ENCODE results near the gene RNF112. TPM values are rescaled to one million over a fixed set of nuclear protein-coding genes. Genes with fewer than 3 reads are reported as not detected.
"Not testable (repeated sequence)": the region's sequence is repeated elsewhere in the genome, so short reads cannot be mapped to it uniquely, and the experiment has no call there.

Gene RNF112
- total and polyA plus RNA-seq, 10 donors: 1.3 to 7.6 (median 2.5) TPM

DNA sequence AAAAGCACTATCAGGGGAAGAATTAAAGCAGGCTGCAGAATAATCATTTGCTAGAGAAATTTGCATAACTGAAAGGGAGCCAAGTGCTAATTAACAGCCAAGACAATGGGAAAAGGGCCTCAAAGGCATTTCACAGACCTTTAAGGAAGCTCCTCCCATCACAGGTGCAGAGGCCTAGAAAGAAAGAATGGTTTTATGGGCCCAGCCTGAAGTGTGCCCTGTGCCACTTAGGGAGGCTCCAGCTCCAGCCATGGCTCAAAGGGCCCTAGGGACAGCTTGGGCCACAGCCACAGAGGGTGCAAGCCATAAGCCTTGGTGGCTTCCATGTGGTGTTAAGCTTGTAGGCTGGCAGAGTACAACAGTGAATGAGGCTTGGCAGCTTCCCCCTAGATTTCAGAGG, 50.1 kb downstream of the RNF112 start:
- TF ChIP-seq POLR2A (IDR thresholded peaks at IDR 0.05) (no peak), POLR2AphosphoS5 (IDR thresholded peaks at IDR 0.05) (no peak)
- TF ChIP-seq, protein P1, sequence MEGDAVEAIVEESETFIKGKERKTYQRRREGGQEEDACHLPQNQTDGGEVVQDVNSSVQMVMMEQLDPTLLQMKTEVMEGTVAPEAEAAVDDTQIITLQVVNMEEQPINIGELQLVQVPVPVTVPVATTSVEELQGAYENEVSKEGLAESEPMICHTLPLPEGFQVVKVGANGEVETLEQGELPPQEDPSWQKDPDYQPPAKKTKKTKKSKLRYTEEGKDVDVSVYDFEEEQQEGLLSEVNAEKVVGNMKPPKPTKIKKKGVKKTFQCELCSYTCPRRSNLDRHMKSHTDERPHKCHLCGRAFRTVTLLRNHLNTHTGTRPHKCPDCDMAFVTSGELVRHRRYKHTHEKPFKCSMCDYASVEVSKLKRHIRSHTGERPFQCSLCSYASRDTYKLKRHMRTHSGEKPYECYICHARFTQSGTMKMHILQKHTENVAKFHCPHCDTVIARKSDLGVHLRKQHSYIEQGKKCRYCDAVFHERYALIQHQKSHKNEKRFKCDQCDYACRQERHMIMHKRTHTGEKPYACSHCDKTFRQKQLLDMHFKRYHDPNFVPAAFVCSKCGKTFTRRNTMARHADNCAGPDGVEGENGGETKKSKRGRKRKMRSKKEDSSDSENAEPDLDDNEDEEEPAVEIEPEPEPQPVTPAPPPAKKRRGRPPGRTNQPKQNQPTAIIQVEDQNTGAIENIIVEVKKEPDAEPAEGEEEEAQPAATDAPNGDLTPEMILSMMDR (IDR thresholded peaks at IDR 0.05 in 8 of 11, conservative IDR thresholded peaks at IDR 0.05 in 3 of 11): no peak
- intact Hi-C loops (cut with DNase I; ENCODE audit: low total_unique reads): no loop called here

DNA sequence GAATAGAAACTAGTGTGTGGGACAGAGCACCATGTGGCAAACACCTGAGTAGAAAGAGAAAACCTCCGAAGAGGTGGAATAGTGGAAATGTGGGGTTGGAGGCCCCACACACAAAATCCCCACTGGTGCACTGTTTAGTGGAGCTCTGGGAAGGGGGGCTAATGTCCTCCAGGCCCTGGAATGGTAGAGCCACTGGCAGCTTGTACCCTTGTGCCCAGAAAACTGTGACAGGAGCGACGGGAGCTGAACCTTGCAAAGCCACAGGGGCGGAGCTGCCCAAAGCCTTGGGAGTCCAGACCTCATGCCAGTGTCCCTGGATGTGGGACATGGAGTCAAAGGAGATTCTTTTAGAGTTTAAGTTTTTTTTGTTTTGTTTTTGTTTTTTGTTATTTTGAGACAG, 50.6 kb downstream of the RNF112 start:
- 95 to 99% (median 97%) methylated on average over 4 of the region's 4 CpGs for WGBS, 5 donors
- intact Hi-C loops (cut with DNase I; ENCODE audit: low total_unique reads): no loop called here
- TF ChIP-seq, protein P1 (IDR thresholded peaks at IDR 0.05 in 8 of 11, conservative IDR thresholded peaks at IDR 0.05 in 3 of 11): no peak
- no peak for TF ChIP-seq POLR2A (IDR thresholded peaks at IDR 0.05)
- TF ChIP-seq POLR2AphosphoS5 (IDR thresholded peaks at IDR 0.05): no peak
- Histone ChIP-seq H3K36me3 (no peaks in the 10 kb centered on the region), H3K4me1 (peaks cover 18 to 53% (median 45%) of the 10 kb centered on the region in 6 donors), H3K4me3 (no peak overlapping the region), H3K9me3 (no peaks in the 10 kb centered on the region), H3K27ac (peak overlapping the region in 5 of 8 donors; percentile 36 to 67 (median 39)), H3K27me3 (replicated peaks in 1 of 7) (no peaks in the 10 kb centered on the region)
- peak; percentile 68 for DNase-seq

More for the DNA sequence above, 50.1 kb downstream of the RNF112 start:
- H3K27ac ChIP-seq: peak overlapping the region in 5 of 8 donors; percentile 36 to 67 (median 39)
- H3K4me3 ChIP-seq: no peak overlapping the region
- H3K9me3 ChIP-seq: no peaks in the 10 kb centered on the region
- no peaks in the 10 kb centered on the region for H3K36me3 ChIP-seq
- H3K4me1 ChIP-seq: peaks cover 18 to 53% (median 45%) of the 10 kb centered on the region in 6 donors
- DNase-seq: peak; percentile 68
- no peaks in the 10 kb centered on the region for H3K27me3 ChIP-seq (replicated peaks in 1 of 7)

DNA sequence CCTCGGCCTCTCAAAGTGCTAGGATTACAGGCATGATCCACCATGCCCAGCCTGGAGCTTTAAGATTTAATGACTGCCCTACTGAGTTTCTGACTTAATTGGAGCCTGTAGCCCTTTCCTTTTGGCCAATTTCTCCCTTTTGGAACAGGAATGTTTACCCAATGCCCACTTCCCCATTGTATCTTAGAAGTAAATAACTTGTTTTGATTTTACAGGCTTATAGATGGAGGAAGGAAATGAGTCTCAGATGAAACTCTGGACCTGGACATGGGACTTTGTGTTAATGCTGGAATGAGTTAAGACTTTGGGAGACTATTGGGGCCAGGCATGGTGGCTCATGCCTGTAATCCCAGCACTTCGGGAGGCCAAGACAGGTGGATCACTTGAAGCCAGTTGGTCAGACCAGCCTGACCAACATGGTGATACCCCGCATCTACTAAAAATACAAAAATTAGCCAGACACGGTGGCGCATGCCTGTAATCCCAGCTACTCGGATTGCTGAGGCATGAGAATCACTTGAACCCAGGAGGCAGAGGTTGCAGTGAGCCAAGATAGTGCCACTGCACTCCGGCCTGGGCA, 51.5 kb downstream of the RNF112 start:
- intact Hi-C loops (cut with DNase I; ENCODE audit: low total_unique reads); H3K27me3 ChIP-seq (replicated peaks in 1 of 7); H3K4me3 ChIP-seq; H3K9me3 ChIP-seq; H3K36me3 ChIP-seq: not testable (repeated sequence)
- WGBS, 5 donors: 86 to 94% (median 90%) methylated on average over 7 of the region's 7 CpGs
- peaks cover 18 to 53% (median 45%) of the 10 kb centered on the region in 6 donors for H3K4me1 ChIP-seq
- H3K27ac ChIP-seq: peak overlapping the region; percentile 28 to 90 (median 79)
- peak; percentile 11 for DNase-seq

DNA sequence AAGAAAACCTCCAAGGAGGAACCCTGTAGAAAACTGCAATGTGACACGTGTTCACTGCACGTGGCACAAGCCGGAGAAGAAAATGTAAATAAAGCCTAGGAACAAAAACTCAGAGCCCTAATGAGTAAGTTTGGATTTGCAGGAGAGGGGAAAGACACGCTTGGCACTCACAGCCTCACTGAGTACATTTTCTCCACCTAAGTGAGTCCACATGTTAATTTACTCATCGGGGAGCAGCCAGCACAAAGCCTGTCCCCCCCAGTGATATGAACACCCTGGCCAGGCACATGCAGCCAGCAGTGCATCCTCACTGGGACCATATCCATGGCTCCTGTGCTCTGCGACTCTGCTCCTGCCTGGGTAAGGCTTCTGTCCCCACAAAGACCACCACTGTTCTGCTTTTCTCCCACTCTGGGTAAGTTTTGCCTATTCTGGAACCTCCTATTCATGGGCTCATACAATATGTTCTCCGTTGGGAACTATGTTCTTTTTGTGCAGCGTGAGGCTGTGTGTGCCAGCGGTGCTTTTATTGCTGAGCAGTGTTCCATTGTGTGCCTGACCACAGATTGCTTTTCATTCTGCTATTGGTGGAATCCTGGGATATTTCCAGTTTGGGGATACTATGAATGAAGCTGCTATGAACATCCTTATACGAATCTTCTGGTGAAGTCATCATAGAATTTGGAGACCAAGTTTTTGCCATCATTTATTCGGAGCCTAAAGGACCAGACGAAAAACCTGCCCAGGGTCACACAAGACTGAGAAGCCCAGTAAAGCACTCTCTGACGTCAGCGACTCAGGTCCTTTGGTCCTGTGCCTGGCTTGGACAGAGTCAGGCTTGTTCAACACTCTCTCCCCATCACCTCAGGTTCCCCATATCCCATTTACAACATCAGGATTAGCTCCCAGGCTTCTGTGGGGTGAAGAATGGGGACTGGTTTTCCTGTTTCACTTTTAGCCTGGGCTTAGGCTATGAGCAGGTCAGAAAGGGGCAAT, 53.3 kb downstream of the RNF112 start:
- H3K4me1 ChIP-seq: peaks cover 18 to 53% (median 45%) of the 10 kb centered on the region in 6 donors
- no peaks in the 10 kb centered on the region for H3K36me3 ChIP-seq
- DNase-seq: peak; percentile 60
- TF ChIP-seq POLR2A (IDR thresholded peaks at IDR 0.05): no peak
- no peak for TF ChIP-seq POLR2AphosphoS5 (IDR thresholded peaks at IDR 0.05)
- TF ChIP-seq, protein P1 (IDR thresholded peaks at IDR 0.05 in 8 of 11, conservative IDR thresholded peaks at IDR 0.05 in 3 of 11): no peak
- WGBS, 5 donors: 81 to 88% (median 85%) methylated on average over 14 of the region's 14 CpGs
- intact Hi-C loops (cut with DNase I; ENCODE audit: low total_unique reads): no loop called here
- H3K9me3 ChIP-seq: no peaks in the 10 kb centered on the region
- H3K27me3 ChIP-seq (replicated peaks in 1 of 7): no peaks in the 10 kb centered on the region
- H3K4me3 ChIP-seq: peak overlapping the region in 4 of 8 donors; percentile 22 to 63 (median 26)
- peak overlapping the region; percentile 51 to 90 (median 79) for H3K27ac ChIP-seq

Small RNA genes lying within 50 kb of the gene (small RNA-seq; reads per million reads assigned to genes)
- 0 reads per million in 4 donors for gene RF00537

Other genes starting within 250 kb of the RNF112 start
- 10 to 100 TPM; 21.8 to 59.6 (median 38.5) TPM for gene EPN2, start 173.9 kb upstream of the RNF112 start, total RNA-seq
- 10 to 100 TPM in 1 of 3 donors, 1 to 10 TPM in 2; 5.4 to 20.0 (median 5.9) TPM for gene EPN2, start 173.9 kb upstream of the RNF112 start, polyA plus RNA-seq
- 10 to 100 TPM in 1 of 7 donors, 1 to 10 TPM in 6; 6.4 to 14.1 (median 7.3) TPM for gene B9D1, start 48.5 kb upstream of the RNF112 start, total RNA-seq
- 1 to 10 TPM; 4.3 to 8.1 (median 5.8) TPM for gene B9D1, start 48.5 kb upstream of the RNF112 start, polyA plus RNA-seq
- gene MAPK7, start 32.7 kb upstream of the RNF112 start, total RNA-seq: 10 to 100 TPM; 23.1 to 56.2 (median 34.4) TPM
- gene MAPK7, start 32.7 kb upstream of the RNF112 start, polyA plus RNA-seq: 10 to 100 TPM in 1 of 3 donors, 1 to 10 TPM in 2; 5.7 to 15.1 (median 6.9) TPM
- 10 to 100 TPM; 10.1 to 41.0 (median 21.8) TPM for gene MFAP4, start 24.0 kb upstream of the RNF112 start, total RNA-seq
- gene MFAP4, start 24.0 kb upstream of the RNF112 start, polyA plus RNA-seq: 10 to 100 TPM; 16.1 to 48.4 (median 17.8) TPM
- gene SLC47A1, start 122.6 kb downstream of the RNF112 start, total RNA-seq: 10 to 100 TPM in 2 of 7 donors, 1 to 10 TPM in 5; 3.6 to 23.0 (median 6.0) TPM
- gene SLC47A1, start 122.6 kb downstream of the RNF112 start, polyA plus RNA-seq: 1 to 10 TPM; 1.2 to 2.4 (median 1.2) TPM
- 10 to 100 TPM; 26.7 to 73.1 (median 68.1) TPM for gene ALDH3A2, start 237.5 kb downstream of the RNF112 start, total RNA-seq
- 10 to 100 TPM; 14.4 to 22.3 (median 15.4) TPM for gene ALDH3A2, start 237.5 kb downstream of the RNF112 start, polyA plus RNA-seq